Psoas muscle (tissue), 8 donors: ENCODE results near the gene PTPN7. TPM values are rescaled to one million over a fixed set of nuclear protein-coding genes. Genes with fewer than 3 reads are reported as not detected.
A peak's percentile ranks its signal among the peaks of the same experiment; 100 is the strongest.

Experiments
- ATAC-seq, 4 donors: fragments of 200-7000 bp; cut with Tn5 transposase; one replicate each; pipeline ENCODE4 v1.9.1; 2020; ENCODE audit warnings: moderate library complexity in 3 of 4, mild to moderate bottlenecking in 2 of 4
- DNase-seq, 2 donors: peaks; one replicate each; pipeline ENCODE4 v3.0.0-alpha.2; 2020
- H3K27ac ChIP-seq: fragments of 200-600 bp; one replicate; pipeline ENCODE4 v1.8.0; 2022
- H3K27me3 ChIP-seq, 3 donors: fragments of 200-600 bp in 1 of 3; one replicate each; pipeline versions ENCODE4 v1.6.1 to v1.8.0; 2013 to 2022; ENCODE audit warnings: low read length in 2 of 3, mild to moderate bottlenecking in 2 of 3, moderate library complexity in 1 of 3; ENCODE audit not compliant: insufficient read depth in 3 of 3
- H3K36me3 ChIP-seq, 2 donors: fragments of 200-600 bp in 1 of 2; one replicate each; pipeline versions ENCODE4 v1.6.1 to v1.8.0; 2013 to 2022; ENCODE audit warnings: low read depth in 1 of 2, mild to moderate bottlenecking in 1 of 2, moderate library complexity in 1 of 2; ENCODE audit not compliant: insufficient read depth in 1 of 2
- H3K4me1 ChIP-seq: fragments of 200-600 bp; one replicate; pipeline ENCODE4 v1.8.0; 2022
- H3K4me3 ChIP-seq: fragments of 200-600 bp; one replicate; pipeline ENCODE4 v1.8.0; 2022; ENCODE audit warnings: mild to moderate bottlenecking
- H3K9me3 ChIP-seq: fragments of 200-600 bp; one replicate; pipeline ENCODE4 v1.8.0; 2022
- CTCF ChIP-seq: fragments of 200-600 bp; IDR thresholded peaks from one replicate; pipeline ENCODE4 v1.8.0; 2022; ENCODE audit warnings: antibody characterized with exemption
- WGBS, 3 donors: extraction: QIAGEN DNeasy Blood & Tissue Kit; methylation state at CpG; one replicate each; pipeline versions ENCODE4 v1.1.6 to v1.1.7; 2013; 5-methylcytosine and 5-hydroxymethylcytosine counted together
- intact Hi-C, 2 donors: fragments of 100-400 bp; cut with DNase I; formaldehyde crosslinking; loops; one replicate each; pipeline versions ENCODE4 v1.11.0 to v1.14.2; 2022
- polyA plus RNA-seq, 3 donors: library from polyadenylated mRNA; stranded (reverse); fragments of 200-250 nt; gene quantifications; one replicate each; pipeline ENCODE4 v1.2.3, GENCODE V29; 2013
- total RNA-seq, 4 donors: library from RNA; stranded (reverse); fragmentation: NEBNext Ultra II Directional in 2 of 4; extraction: Animal tissue kit (Norgen Biotek cat#: 25700) in 2 of 4; gene quantifications; one replicate each; pipeline versions ENCODE4 v1.2.1 to v1.2.4, GENCODE V29; 2021 to 2023
- donor health status: healthy with polysubstance abuse.
- donor health status: DM: no; HTN: no; CAD: no; lungs with moderate emphysema.
- donor health status: Bipolar disorder and iron deficiency.
- donor health status: healthy.
- donor health status: DM: yes; HTN: yes; CAD: no.
- donor health status: DM: no; HTN: no; CAD: no.
- donor health status: DM: no; HTN: no; CAD: no.
- donor health status: DM: yes; HTN: yes; CAD: no.

The PTPN7 gene
- total and polyA plus RNA-seq, 7 donors = 0.10 to 1.0 (median 0.32) TPM

- ATAC-seq (no peak), DNase-seq (no peak)
- Histone ChIP-seq H3K4me1 (peaks cover 18% of the 10 kb centered on the region), H3K27me3 (no peaks in the 10 kb centered on the region), H3K4me3 (no peak overlapping the region), H3K27ac (no peak overlapping the region), H3K36me3 (no peaks in the 10 kb centered on the region), H3K9me3 (no peaks in the 10 kb centered on the region)
- intact Hi-C loops = no loop called here
- 56 to 92% (median 81%) methylated on average over 3 of the region's 3 CpGs for WGBS, 3 donors
- no peak for TF ChIP-seq CTCF
Observed at GRCh38 chr1:202201266-202201665, 40.9 kb upstream of the PTPN7 start.

GRCh38 chr1:202200669-202201068, 40.3 kb upstream of the PTPN7 start:
- no peaks in the 10 kb centered on the region for H3K36me3 ChIP-seq
- ATAC-seq (peak; percentile 43 to 83 (median 72)), DNase-seq (peak in 1 of 2 donors; percentile 78)
- no peak for TF ChIP-seq CTCF
- H3K9me3 ChIP-seq = no peaks in the 10 kb centered on the region
- no peaks in the 10 kb centered on the region for H3K27me3 ChIP-seq
- 37 to 55% (median 48%) methylated on average over 7 to 8 of the region's 8 CpGs for WGBS, 3 donors
- no peak overlapping the region for H3K27ac ChIP-seq
- peaks cover 18% of the 10 kb centered on the region for H3K4me1 ChIP-seq
- intact Hi-C loops = no loop called here
- H3K4me3 ChIP-seq = no peak overlapping the region

- H3K27ac ChIP-seq = no peak overlapping the region
- no peak for DNase-seq
- H3K4me3 ChIP-seq = no peak overlapping the region
- intact Hi-C loops = no loop called here
- WGBS, 3 donors = 34 to 59% (median 42%) methylated on average over 4 of the region's 4 CpGs
- no peaks in the 10 kb centered on the region for H3K36me3 ChIP-seq
- peak in 3 of 4 donors; percentile 62 to 67 (median 64) for ATAC-seq
- no peaks in the 10 kb centered on the region for H3K9me3 ChIP-seq
- no peak for TF ChIP-seq CTCF
- H3K27me3 ChIP-seq = no peaks in the 10 kb centered on the region
- H3K4me1 ChIP-seq = peaks cover 18% of the 10 kb centered on the region
Observed at GRCh38 chr1:202200112-202200548, 39.7 kb upstream of the PTPN7 start.

DNA sequence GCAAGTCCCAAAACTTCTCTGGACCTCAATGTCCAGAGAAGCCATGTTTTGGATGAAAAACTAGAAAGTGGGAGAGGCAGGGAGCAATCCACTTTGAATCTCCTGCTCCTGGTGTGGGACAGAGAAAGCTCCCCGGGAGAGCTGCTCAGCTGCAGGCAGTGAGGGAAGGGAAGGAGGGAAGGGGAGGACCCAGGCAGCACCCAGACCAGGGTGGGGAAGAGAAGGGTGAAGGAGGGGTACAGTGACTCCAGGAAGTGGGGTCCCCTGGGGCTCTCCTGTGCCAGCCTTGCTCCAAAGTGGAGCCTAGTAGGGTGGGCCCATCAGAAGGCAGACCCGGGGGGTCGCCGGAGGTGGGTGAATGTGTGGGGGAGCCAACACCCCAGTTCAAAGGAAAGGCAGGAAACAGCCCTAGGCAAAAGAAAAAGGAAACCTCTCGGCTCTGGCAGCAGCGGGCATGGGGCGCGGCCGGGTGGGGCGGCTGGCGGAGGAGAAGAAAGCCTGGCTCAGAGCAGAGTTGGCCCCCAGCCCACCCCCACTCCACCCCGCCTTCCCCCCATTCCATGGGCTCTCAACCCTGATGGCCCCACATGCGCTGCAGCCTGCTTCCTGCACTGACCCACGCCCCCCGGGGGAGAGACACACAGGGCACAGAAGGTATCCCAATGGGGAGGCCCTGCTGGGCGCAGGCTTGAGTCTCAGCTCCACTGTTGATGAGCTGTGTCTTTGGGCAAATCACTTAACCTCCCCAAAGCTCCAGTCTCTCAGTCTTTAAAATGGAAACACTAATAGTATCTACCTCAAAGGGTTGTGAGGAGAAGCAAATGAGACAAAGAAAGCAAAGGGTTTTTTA, 38.9 kb upstream of the PTPN7 start:
- Histone ChIP-seq H3K27me3 (peaks cover 0 to 2% (median 0%) of the 10 kb centered on the region in 3 donors), H3K27ac (no peak overlapping the region), H3K36me3 (no peaks in the 10 kb centered on the region), H3K4me3 (no peak overlapping the region), H3K4me1 (peaks cover 18% of the 10 kb centered on the region), H3K9me3 (no peaks in the 10 kb centered on the region)
- WGBS, 3 donors = 37 to 39% (median 37%) methylated on average over 11 to 16 of the region's 16 CpGs
- no peak for DNase-seq
- intact Hi-C loops = no loop called here
- TF ChIP-seq CTCF = no peak
- ATAC-seq = peak in 2 of 4 donors; percentile 37 to 53
